Measurements from ENCODE around the gene PHC3.
"Not testable (repeated sequence)": the region's sequence is repeated elsewhere in the genome, so short reads cannot be mapped to it uniquely, and the experiment has no call there.

GRCh38 chr3:170195759-170196158 is 14.2 kb upstream of the PHC3 start:
- not testable (repeated sequence) for TF ChIP-seq CTCF (IDR thresholded peaks at IDR 0.05); POLR2AphosphoS5 (IDR thresholded peaks at IDR 0.05; ENCODE audit: insufficient read depth in 1 of 2, low read depth in 1 of 2); POLR2A (IDR thresholded peaks at IDR 0.05)
